Globus pallidus (tissue), 1 donor: ENCODE measurements around the gene LAMA2.
A peak's percentile ranks its signal among the peaks of the same experiment; 100 is the strongest.
"Not testable (repeated sequence)": the region's sequence is repeated elsewhere in the genome, so short reads cannot be mapped to it uniquely, and the experiment has no call there.

Source experiments
- DNase-seq: peaks from one replicate; pipeline ENCODE4 v3.0.0-alpha.2; 2015; ENCODE audit warnings: low spot score

The LAMA2 gene

GRCh38 chr6:129073051-129073450 lies 190.1 kb downstream of the LAMA2 start:
- no peak for DNase-seq

- DNase-seq: no peak
These were observed 190.9 kb downstream of the LAMA2 start for GRCh38 chr6:129073691-129074395.

GRCh38 chr6:129084406-129084805 lies 201.5 kb downstream of the LAMA2 start:
- DNase-seq: no peak

DNA sequence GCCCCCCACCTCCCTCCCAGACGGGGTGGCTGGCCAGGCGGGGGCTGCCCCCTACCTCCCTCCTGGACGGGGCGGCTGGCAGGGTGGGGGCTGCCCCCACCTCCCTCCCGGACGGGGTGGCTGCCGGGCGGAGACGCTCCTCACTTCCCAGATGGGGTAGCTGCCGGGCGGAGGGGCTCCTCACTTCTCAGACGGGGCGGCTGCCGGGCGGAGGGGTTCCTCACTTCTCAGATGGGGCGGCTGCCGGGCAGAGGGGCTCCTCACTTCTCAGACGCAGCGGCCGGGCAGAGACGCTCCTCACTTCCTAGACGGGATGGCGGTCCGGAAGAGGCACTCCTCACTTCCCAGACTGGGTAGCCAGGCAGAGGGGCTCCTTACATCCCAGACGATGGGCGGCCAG lies 205.5 kb downstream of the LAMA2 start:
- DNase-seq: not testable (repeated sequence)

DNA sequence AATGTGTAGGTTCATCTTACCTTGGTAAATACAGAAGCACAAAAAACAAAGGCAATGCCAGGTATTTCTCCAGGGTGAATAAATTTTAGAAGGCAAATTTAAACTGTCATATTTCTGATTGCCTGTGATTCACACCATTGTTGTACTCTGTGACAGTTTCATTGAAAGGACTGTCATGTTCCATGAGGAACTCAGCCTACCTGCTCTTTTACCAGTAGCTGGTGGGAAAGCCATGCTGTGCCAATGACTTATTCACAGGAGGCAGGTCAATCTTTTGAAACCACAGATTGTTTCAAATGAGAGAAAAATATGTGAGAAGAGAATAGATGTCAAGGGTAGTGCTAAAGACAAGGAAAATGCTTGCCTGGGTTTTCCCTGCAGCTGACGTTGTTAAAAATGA lies 206.4 kb downstream of the LAMA2 start:
- no peak for DNase-seq

DNA sequence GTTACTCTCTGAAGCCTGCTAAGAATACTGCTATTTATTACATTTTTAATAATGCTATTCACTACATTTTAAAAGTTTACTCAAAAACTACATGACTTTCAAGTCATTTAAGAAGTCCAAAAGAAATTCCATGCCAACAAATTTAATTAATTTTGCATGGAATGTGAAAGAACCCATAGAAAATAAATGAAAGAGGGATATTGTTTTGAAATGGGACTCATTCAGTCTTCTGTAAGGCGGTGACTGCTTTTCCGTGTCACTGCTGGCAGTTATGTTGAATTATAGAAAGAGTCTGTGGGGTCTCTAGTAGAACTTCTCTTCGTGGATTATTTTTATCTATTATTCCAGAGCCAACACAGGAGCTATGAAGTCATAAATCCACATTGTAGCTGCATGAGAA lies 211.2 kb downstream of the LAMA2 start:
- peak; percentile 53 for DNase-seq

GRCh38 chr6:129096651-129097290 lies 213.8 kb downstream of the LAMA2 start:
- no peak for DNase-seq

- DNase-seq: peak; percentile 79
These were observed 215.2 kb downstream of the LAMA2 start for GRCh38 chr6:129098061-129098553.

DNA sequence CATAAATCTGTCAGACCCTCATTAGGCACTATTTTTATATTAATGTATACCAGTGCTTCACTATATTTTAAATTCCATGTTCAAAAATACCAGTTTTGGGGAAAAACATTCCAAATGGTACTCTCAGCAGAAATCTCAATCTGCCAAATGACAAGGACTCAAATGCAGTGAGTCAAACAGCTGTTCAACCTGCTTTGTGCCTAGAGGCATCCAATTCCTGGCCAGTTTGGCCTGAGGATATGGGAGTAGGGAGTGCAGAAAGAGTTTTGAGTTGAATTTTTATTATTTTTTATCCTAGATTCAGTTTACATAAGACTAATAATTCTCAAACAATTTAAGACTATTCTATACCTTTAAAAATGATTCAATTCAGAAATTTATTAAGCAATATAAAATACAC lies 216.8 kb downstream of the LAMA2 start:
- DNase-seq: no peak

- DNase-seq: no peak
These were observed 217.2 kb downstream of the LAMA2 start for GRCh38 chr6:129100164-129100563.

DNA sequence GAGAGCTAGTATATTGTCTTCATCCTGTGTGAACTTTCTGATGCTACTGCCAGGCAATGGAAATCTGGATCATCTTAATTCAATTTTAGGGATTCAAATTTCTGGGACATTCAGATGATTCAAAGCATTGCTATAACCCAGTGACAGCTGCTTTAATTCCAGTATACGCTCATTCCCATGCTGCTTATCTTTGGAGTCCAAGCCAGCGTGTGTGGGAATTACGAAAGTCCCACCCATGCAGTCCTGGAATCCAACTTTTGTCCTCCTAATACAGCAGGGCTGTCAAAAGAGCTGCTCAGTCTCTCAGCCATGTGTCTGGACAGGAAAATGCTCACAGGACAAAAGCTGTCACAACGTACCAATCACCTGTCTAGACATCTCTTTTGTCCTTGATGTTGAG lies 219.8 kb downstream of the LAMA2 start:
- DNase-seq: no peak

DNA sequence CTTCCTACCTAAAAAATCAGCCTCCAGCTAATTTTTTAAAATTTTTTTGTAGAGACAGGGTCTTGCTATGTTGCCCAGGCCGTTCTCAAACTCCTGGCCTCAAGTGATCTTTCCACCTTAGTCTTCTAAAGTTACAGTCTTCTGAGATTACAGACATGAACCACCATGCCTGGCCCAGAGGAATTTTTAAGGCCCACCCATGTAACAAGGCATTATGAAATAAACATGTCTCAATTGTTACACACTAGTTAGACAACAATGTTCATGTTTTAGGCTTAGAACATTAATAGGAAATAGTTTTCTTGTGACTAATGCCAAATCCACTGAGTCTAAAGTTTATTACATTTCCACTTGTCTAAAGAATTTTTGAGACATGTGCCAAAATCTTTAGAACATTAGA lies 221.2 kb downstream of the LAMA2 start:
- DNase-seq: no peak

- DNase-seq: no peak
These were observed 221.6 kb downstream of the LAMA2 start for GRCh38 chr6:129104560-129104959.

DNA sequence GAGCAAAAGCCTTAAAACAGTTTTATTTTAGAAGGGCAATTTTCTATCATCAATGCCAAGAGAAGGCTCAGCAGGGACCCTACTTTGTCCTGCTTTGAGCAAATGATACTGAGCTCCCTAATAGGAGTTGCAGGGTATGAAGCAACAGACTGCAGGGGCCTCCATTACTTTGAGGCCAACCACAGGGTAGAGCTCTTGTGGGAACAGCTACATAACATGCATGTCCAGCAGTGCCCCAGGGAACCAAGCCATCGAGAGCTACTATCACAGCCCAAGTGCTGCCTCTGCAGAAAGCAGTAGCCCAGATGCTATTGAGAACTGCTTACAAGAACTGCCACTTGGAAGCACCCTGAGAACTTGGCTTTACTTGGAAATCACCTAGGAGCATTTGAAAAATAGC lies 222.1 kb downstream of the LAMA2 start:
- no peak for DNase-seq

DNA sequence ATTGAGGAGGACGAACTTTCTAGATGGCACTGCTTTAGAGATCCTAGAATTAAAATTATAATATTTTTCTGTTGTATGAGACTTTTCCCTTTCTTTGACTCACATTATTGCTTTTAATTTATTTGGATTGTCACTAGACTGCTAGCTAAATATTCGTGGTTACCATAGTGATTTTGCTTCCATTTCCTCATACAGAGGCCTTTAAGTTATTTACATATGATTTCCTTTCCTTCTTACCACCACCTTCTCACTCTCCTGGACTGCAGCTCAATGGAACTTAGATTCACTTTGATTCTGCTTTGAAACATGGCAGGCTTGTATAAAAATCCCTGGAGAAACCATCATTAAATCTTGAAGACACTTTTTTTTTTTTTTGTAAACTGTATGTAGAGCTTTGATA lies 222.9 kb downstream of the LAMA2 start:
- DNase-seq: no peak

DNA sequence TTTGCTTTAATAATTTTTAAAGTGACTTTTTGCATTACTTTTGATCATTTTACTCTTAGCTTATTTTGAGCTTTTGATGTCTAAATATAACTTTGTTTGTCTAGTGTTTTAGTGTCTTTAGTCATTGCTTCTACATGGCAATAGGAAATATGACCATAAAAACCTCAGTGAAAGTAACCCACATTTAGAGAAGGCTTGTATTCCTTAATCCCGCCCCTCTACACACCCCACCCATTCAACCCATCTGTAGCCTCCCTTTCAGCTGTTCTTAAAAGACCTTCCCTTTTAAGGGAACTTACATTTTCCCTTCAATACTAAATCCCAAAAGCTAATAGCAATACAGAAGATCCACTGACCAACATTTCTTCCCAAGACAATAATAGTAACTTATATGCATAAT lies 225.4 kb downstream of the LAMA2 start:
- no peak for DNase-seq

- no peak for DNase-seq
These were observed 227.9 kb downstream of the LAMA2 start for GRCh38 chr6:129110690-129111343.

- DNase-seq: no peak
These were observed 228.4 kb downstream of the LAMA2 start for GRCh38 chr6:129111346-129111745.

- DNase-seq: no peak
These were observed 228.9 kb downstream of the LAMA2 start for GRCh38 chr6:129111853-129112252.

DNA sequence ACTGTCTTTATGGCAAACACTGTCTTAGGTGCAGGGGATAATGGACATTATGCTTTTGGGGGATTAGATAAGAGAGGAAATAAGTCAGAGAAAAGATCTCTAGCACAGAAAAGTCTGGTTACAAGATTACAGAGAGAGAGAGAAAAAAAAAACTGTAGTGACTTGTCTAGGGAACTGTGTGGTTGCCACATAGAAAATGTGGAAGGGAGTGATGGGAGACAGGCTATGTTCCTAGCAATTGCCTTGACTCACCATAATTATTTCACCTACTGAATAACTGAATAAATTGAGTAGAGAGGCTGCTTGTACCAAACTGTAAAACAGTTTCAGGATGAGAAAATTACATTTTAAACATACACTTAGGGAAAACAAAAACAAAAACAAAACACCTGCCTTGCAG lies 229.7 kb downstream of the LAMA2 start:
- no peak for DNase-seq

GRCh38 chr6:129113637-129114036 lies 230.7 kb downstream of the LAMA2 start:
- DNase-seq: no peak

DNA sequence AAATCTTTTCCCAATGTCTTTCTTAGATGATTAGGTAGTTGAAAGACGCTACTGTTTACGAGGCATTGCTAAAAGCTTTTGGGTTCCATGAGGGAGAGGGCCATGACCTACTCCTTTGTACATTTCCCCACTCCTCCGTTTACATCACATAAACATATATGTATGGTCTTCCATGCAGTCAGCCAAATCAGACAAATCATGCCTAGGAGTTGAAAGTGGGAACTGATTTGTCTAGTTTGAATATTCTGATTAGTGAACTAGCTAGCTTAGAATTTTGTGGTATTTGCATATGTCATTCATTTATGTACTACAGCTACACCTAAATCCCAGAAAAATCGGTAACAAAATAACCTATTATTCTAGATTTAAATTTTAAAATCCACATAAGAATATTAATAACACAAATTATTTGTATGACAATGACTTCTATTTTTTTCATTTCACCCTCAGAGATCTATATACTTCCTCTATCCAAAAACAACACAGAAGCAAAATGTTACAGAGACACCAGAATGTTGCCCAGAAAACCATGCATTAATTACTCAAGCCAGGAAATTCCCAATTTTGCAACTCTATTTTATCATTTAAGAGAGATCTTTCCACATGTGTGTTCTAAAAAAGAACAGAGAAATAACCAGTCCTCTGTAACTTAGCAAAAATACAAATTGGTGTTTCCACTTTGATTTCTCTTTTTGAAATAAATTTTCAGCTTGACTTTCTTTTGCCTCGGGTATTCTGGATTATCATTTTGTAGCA lies 231.9 kb downstream of the LAMA2 start:
- no peak for DNase-seq

DNA sequence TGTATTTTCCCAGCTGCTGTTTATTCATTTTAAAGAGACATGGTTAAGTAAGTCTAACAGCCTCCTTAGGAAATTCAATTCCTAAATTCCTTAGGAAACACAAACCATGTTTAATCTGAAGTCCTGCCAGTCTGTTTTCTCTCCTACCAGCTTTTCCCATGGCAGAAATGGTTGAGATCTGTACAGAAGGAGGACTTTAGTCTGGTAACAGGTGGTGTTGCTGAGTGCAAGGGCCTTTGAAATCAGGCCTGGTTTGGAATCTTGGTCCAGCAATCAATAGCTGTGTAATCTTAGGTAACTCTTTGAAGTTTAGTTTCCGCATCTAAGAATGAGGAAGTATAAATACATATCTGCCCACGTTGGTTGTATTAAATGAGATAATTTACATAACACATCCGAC lies 232.5 kb downstream of the LAMA2 start:
- no peak for DNase-seq
